LoVo (cell line): ENCODE results near the gene MAPT.
"Not testable (repeated sequence)": the region's sequence is repeated elsewhere in the genome, so short reads cannot be mapped to it uniquely, and the experiment has no call there.

Experiments
- DNase-seq: peaks from one replicate; pipeline ENCODE4 v3.0.0-alpha.2; 2016; ENCODE audit warnings: low spot score

Gene MAPT

GRCh38 chr17:46010597-46011186 lies 116.3 kb downstream of the MAPT start:
- DNase-seq: no peak

GRCh38 chr17:46011711-46012505 lies 117.6 kb downstream of the MAPT start:
- no peak for DNase-seq

GRCh38 chr17:46012506-46013079 lies 118.2 kb downstream of the MAPT start:
- no peak for DNase-seq

DNA sequence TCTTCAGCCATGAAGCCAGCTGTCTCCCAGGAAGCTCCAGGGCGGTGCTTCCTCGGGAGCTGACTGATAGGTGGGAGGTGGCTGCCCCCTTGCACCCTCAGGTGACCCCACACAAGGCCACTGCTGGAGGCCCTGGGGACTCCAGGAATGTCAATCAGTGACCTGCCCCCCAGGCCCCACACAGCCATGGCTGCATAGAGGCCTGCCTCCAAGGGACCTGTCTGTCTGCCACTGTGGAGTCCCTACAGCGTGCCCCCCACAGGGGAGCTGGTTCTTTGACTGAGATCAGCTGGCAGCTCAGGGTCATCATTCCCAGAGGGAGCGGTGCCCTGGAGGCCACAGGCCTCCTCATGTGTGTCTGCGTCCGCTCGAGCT lies 118.8 kb downstream of the MAPT start:
- DNase-seq: no peak

GRCh38 chr17:46013502-46014165 lies 119.3 kb downstream of the MAPT start:
- DNase-seq: no peak

DNA sequence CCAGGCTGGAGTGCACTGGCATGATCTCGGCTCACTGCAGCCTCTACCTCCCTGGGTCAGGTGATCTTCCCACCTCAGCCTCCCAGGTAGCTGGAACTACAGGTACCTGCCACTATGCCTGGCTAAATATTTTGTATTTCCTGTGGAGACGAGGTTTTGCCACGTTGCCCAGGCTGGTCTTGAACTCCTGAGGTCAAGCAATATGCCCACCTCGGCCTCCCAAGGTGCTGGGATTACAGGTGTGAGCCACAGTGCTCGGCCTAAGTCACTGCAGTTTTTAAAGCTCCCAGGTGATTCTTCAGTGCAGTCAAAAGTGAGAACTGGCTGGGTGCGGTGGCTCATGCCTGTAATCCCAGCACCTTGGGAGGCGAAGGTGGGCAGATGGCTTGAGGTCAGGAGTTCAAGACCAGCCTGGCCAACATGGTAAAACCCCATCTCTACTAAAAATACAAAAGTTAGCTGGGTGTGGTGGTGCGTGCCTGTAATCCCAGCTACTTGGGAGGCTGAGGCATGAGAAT lies 125.1 kb downstream of the MAPT start:
- DNase-seq: not testable (repeated sequence)

DNA sequence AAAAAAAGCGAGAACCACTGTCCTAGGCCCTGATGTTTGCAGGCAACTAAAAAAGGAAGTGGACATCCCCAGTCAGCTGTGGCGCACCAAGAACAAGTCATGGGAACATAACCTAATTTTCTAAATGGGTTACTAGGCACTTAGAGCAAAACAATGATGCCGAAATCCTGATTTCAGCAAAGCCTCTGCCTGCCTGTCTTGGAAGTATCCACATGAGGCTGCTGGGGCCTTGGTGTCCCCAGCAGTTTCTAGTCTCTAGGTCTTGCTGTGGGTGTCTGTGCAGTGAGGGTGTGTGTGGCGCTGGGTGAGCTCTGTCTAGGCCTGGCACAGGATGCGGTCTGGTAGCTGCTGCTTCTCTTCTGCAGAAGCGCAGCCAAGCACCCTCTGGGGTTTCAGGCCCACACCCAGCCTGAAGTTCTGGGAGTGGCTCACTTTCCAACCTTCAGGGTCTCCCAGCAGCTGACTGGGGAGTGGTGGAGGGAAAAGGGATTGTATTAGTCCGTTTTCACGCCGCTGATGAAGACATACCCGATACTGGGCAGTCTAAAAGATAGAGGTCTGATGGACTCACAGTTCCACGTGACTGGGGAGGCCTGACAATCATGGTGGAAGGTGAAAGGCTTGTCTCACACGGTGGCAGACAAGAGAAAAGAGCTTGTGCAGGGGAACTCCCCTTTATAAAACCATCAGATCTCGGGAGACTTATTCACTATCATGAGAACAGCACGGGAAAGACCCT lies 125.8 kb downstream of the MAPT start:
- no peak for DNase-seq

DNA sequence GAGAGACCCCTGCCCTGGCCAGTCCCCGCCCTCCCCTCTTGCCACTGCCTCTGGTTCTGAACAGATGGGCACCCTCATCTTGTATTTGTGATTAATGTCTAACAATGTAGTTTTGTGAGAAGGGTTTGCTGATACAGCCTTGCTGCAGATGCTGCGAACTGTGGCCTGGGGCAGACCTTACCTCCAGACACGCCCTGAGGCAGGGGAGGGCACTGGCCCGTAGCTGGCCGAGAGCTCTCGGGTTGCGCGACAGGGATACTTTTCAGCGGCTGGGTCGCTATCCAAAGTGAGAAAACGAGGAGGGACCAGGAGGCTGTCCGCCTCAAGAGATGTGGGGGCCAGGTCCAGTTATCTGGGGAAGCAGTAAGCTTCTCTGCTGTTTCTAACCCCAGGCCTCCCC lies 126.6 kb downstream of the MAPT start:
- no peak for DNase-seq

DNA sequence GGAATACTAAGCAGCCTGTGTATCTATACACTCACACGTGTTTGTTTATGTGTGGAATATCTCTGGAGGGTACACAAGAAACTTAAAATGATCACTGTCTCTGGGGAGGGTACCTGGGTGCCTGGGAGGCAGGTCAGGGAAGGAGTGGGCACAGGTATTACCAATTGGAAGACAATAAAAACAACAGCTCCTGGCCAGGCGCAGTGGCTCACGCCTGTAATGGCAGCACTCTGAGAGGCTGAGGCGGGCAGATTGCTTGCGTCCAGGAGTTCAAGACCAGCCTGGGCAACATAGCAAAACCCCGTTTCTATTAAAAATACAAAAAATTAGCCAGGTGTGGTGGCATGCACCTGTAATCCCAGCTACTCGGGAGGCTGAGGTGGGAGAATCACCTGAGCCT lies 129.0 kb downstream of the MAPT start:
- DNase-seq: not testable (repeated sequence)

GRCh38 chr17:46023783-46024388 lies 129.5 kb downstream of the MAPT start:
- no peak for DNase-seq

DNA sequence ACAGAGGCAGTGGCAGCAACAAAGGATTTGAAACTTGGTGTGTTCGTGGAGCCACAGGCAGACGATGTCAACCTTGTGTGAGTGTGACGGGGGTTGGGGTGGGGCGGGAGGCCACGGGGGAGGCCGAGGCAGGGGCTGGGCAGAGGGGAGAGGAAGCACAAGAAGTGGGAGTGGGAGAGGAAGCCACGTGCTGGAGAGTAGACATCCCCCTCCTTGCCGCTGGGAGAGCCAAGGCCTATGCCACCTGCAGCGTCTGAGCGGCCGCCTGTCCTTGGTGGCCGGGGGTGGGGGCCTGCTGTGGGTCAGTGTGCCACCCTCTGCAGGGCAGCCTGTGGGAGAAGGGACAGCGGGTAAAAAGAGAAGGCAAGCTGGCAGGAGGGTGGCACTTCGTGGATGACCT lies 130.2 kb downstream of the MAPT start:
- no peak for DNase-seq

DNA sequence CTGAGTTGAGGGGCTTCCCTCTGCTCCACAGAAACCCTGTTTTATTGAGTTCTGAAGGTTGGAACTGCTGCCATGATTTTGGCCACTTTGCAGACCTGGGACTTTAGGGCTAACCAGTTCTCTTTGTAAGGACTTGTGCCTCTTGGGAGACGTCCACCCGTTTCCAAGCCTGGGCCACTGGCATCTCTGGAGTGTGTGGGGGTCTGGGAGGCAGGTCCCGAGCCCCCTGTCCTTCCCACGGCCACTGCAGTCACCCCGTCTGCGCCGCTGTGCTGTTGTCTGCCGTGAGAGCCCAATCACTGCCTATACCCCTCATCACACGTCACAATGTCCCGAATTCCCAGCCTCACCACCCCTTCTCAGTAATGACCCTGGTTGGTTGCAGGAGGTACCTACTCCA lies 130.7 kb downstream of the MAPT start:
- no peak for DNase-seq

GRCh38 chr17:46025510-46026165 lies 131.3 kb downstream of the MAPT start:
- DNase-seq: no peak

DNA sequence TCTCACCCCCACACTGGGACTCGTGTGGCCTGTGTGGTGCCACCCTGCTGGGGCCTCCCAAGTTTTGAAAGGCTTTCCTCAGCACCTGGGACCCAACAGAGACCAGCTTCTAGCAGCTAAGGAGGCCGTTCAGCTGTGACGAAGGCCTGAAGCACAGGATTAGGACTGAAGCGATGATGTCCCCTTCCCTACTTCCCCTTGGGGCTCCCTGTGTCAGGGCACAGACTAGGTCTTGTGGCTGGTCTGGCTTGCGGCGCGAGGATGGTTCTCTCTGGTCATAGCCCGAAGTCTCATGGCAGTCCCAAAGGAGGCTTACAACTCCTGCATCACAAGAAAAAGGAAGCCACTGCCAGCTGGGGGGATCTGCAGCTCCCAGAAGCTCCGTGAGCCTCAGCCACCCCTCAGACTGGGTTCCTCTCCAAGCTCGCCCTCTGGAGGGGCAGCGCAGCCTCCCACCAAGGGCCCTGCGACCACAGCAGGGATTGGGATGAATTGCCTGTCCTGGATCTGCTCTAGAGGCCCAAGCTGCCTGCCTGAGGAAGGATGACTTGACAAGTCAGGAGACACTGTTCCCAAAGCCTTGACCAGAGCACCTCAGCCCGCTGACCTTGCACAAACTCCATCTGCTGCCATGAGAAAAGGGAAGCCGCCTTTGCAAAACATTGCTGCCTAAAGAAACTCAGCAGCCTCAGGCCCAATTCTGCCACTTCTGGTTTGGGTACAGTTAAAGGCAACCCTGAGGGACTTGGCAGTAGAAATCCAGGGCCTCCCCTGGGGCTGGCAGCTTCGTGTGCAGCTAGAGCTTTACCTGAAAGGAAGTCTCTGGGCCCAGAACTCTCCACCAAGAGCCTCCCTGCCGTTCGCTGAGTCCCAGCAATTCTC lies 132.1 kb downstream of the MAPT start:
- no peak for DNase-seq

DNA sequence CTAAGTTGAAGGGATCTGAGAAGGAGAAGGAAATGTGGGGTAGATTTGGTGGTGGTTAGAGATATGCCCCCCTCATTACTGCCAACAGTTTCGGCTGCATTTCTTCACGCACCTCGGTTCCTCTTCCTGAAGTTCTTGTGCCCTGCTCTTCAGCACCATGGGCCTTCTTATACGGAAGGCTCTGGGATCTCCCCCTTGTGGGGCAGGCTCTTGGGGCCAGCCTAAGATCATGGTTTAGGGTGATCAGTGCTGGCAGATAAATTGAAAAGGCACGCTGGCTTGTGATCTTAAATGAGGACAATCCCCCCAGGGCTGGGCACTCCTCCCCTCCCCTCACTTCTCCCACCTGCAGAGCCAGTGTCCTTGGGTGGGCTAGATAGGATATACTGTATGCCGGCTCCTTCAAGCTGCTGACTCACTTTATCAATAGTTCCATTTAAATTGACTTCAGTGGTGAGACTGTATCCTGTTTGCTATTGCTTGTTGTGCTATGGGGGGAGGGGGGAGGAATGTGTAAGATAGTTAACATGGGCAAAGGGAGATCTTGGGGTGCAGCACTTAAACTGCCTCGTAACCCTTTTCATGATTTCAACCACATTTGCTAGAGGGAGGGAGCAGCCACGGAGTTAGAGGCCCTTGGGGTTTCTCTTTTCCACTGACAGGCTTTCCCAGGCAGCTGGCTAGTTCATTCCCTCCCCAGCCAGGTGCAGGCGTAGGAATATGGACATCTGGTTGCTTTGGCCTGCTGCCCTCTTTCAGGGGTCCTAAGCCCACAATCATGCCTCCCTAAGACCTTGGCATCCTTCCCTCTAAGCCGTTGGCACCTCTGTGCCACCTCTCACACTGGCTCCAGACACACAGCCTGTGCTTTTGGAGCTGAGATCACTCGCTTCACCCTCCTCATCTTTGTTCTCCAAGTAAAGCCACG lies 133.0 kb downstream of the MAPT start:
- DNase-seq: no peak

- no peak for DNase-seq
Measured at GRCh38 chr17:46027976-46028325, 133.6 kb downstream of the MAPT start.

DNA sequence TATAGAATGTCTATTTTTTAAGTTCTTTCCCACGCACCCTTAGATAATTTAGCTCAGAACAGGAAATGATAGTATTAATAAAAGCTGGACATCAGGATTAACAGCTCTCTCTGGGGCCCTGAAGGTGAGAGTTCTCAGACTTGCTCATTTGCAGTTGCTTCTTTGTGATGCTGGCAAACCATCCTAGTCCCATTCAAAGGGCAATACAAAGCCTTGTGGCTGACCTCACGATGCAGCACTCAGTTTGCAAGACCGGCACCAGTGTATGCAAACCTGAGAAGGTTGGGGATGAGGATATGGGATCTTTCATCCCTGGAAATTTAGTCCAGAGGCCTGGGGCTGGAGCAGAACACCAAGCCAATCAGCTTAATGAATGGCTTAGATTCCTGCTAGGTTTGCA lies 134.0 kb downstream of the MAPT start:
- no peak for DNase-seq

DNA sequence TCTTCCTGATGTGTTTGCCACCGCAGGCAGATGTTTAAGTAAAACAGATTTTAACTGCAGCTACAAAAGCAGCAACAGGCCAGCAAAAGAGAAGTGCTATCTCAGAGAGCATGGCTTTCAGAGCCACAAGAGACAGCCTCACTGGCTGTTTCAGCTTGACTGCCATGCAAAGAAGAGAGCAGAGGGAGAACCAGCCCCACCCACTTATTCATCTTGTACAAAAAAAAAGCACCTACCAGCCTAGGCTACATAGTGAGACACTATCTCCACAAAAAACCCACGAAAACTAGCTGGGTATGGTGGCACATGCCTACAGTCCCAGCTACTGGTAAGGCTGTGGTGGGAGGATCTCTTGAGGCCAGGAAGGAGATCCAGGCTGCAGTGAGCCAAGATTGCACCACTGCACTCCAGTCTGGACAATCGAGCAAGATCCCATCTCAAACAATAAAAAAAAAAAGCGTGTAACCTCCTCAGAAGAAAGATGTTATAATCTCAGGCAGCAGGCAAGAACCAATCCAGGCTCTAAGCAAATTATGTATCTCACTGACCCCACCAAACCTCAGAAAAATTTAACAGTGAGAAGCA lies 134.7 kb downstream of the MAPT start:
- DNase-seq: no peak

GRCh38 chr17:46029627-46030026 lies 135.3 kb downstream of the MAPT start:
- no peak for DNase-seq
